Epidermal melanocyte (primary cell): ENCODE results near the gene CAMK2N2.

Experiments used
- DNase-seq: peaks from one replicate; pipeline ENCODE4 v3.0.0; 2011; ENCODE audit warnings: low spot score; ENCODE audit not compliant: insufficient read length

Gene CAMK2N2

DNA sequence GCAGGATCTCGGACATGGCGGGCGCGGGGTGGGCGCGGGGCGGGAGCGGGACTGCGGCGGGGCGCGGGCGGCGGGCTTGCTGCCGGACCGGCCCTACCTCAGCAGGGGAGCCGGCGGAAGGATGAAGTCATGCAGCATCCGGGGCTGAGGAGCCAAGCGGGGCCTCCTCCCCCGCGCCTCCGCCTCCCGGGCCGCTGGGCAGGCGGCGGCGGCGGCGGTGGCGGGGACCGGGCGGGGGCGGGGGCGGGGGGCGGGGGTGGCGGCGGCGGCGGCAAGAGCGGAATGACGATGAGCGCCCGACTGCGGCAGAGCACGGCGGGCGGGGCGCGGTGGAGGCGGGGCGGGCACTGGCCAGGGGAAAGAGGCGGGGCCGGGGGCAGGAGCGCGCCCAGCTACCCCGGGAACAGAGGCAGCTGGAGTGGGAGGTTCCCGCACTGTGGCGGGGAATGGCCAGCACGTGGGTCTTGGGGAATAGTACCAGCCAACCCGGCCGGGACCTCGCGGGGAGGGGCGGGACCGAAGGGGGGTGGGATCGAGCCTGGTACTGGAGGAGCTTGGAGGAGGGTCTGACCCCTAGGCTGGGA is at the start of gene CAMK2N2:
Gene CAMK2N2 (minus strand): TSS at position 284 of the 584 bp plus-strand sequence. CDS start 268 bp downstream, at position 16.
- DNase-seq, result peak; percentile 69

DNA sequence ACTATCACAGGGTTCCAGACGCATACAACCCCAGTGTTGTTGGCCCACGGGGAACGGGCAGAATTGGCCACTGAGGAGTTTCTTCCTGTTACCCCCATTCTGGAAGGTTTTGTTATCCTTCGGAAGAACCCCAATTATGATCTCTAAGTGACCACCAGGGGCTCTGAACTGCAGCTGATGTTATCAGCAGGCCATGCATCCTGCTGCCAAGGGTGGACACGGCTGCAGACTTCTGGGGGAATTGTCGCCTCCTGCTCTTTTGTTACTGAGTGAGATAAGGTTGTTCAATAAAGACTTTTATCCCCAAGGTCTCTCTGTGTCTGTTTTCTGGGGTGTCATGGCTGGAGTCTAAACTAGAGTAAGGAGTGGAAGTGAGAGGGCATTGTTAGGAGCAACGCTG is 47.4 kb upstream of the CAMK2N2 start:
- no peak for DNase-seq

DNA sequence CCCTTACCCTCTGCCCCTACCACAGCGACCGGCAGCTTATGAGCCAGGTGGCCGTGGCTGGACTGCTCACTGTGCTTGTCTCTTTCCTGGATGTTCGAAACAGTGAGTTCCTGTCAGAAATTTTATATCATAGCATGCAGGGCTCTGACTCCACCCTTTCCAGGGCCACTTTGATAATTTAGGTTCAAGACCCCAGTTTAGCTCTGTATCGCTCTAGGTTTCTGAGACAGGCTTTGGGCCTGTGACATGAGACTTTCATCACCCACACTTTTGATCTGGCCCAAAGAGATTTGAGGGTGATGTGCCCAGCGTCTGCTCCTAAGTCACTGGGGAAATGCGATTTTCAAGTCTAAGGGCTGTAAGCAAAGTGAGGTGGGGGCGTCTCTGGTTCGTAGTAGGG is 46.6 kb upstream of the CAMK2N2 start:
- DNase-seq, result no peak

DNA sequence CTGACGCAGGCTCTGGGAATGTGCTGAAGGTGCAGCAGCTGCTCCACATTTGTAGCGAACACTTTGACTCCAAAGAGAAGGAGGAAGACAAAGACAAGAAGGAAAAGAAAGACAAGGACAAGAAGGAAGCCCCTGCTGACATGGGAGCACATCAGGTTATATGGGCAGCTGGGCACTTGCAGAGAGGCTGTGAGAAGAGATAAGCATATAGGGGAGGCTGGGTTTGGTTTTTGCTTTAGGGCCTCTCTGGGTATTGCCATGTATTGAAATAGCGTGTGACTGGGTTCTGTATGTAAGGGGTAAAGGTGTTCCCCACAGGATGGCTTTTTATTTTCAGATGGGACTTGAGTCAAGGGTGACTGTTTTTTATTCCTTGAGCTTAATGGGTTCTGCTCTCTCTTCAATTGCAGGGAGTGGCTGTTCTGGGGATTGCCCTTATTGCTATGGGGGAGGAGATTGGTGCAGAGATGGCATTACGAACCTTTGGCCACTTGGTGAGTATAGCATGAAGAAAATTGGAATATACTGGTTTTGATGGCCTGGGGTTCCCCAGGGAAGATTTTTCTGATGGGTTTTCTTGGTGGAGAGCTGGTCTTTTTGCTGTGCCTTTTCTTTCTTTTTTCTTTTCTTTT is 45.1 kb upstream of the CAMK2N2 start:
- no peak for DNase-seq

DNA sequence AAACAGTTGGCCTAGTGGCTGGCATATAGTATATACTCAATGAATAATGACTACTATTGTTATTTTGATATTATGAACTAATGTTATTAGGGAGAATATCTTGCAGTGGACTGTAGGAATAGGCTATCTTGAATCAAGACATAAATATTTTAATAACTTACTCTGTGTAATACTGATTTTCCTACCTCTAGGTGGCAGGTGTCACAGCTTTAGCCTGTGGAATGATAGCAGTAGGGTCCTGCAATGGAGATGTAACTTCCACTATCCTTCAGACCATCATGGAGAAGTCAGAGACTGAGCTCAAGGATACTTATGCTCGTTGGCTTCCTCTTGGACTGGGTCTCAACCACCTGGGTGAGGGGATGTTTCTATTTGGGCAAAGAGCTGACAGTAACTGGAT is 44.2 kb upstream of the CAMK2N2 start:
- DNase-seq, result no peak

DNA sequence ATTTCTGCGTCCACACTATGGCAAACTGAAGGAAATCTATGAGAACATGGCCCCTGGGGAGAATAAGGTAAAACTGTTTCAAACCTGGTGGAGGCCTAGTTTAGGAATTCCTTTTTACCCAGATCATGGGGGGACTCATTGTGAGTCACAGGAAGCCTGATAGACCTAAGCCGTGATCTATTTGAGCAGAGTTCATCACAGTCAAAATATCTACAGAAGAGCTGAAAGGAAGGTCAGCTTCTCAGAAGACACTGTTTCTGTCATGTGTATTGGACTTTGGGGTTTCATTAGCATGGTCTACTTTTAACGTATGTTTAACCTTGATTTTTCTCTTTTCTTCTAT is 39.0 kb upstream of the CAMK2N2 start:
- DNase-seq, result no peak

DNA sequence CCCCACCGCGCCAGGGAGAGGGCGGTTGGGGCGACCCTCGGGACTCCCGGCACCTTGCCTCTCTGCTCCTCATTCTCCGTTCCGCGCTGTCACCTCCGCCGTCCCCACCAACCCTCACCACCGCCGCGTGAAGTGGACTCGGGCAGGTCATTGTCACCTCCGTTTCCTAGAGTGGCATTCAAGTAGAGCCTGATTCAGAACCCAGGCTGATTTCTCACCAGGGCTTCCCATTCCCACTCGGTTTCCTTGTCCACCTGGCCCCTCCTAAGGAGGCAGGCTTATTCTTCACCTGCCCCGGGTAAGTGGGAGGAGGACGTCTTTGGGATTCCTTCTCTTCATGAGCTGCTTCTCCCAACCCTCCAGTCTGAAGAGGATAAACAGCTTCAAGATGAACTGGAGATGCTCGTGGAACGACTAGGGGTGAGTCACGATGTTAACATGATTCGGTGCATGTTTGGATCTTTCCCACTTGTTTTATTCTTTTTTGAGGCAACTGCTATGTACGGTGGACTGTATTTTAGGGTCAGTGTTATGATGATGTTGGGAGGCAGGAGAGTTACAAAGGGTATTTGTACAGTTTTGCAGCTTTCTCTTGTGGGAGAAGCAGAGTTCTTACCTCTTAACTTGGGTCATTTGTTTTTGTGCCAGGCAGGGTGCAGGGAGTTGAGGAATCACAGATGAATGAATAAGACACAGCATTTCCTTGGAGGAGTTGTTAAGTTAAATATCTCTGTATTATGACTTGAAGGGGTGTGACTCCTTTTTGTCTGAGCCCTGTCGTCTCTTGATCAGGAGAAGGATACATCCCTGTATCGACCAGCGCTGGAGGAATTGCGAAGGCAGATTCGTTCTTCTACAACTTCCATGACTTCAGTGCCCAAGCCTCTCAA is 38.4 kb upstream of the CAMK2N2 start:
- no peak for DNase-seq

DNA sequence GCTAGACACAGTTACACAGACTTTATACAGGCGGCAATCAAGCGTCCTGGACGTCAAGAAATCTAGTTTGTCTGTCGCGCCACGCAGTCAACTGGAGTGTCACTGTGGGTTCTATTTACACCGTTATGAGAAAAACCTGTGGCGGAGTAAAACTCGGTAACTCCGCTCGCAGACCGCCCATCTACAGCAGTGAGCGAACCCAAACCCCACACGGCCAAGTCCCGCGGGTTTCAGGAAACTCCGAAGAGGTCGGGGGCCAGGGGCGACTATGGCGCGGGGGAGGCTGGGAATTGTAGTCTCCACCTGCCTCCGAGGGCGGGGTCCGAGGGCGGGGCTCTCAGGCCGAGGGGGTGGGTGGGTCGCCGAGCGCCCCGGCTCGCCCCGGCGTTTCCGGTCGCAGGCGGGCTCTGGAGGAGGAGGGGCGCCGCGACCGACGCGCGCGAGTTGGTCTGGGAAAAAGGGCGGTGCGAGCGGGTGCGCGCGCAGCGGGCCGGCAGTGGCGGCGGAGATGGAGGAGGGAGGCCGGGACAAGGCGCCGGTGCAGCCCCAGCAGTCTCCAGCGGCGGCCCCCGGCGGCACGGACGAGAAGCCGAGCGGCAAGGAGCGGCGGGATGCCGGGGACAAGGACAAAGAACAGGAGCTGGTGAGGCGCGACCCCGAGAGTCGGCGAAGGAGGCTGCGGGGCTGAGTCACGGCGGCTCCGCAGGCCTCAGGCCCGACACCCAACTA is 37.6 kb upstream of the CAMK2N2 start, which contains the start of gene PSMD2:
Gene PSMD2 (plus strand): TSS at position 483 of the 729 bp plus-strand sequence. CDS start 26 bp downstream, at position 509.
- DNase-seq, result peak; percentile 94

DNA sequence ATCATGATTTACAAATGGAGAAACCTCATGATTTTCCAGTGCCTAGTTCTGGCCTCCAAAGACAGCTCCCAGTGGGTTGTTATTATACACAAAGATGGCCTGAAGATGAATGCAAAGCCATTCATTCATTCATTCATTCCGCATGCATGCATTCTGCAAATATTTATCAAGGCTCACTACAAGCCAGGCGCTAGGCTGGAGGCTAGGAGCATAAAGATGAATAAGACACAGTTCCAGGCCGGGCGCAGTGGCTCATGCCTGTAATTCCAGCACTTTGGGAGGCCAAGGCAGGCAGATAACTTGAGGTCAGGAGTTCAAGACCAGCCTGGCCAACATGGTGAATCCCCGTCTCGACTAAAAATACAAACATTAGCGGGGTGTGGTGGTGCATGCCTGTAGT is 35.3 kb upstream of the CAMK2N2 start:
- no peak for DNase-seq

DNA sequence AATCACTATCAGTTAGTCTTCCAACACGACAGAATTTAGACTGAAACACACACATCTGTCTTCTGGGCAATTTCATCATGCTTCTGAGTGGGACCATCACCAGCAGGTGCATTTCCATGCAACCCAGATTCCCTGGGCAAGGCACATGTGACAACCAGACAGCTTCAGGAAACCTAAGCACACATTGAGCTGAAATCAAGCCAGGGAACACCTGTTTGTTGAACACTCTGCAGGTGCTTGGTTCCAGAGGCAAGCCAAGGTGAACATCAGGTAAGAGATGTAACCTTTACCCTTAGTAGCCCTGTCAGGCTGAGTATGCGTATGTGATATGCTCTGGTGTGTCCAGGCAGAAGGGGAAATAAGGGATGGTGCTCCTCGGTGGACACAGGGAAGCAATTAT is 34.4 kb upstream of the CAMK2N2 start:
- DNase-seq, result no peak

DNA sequence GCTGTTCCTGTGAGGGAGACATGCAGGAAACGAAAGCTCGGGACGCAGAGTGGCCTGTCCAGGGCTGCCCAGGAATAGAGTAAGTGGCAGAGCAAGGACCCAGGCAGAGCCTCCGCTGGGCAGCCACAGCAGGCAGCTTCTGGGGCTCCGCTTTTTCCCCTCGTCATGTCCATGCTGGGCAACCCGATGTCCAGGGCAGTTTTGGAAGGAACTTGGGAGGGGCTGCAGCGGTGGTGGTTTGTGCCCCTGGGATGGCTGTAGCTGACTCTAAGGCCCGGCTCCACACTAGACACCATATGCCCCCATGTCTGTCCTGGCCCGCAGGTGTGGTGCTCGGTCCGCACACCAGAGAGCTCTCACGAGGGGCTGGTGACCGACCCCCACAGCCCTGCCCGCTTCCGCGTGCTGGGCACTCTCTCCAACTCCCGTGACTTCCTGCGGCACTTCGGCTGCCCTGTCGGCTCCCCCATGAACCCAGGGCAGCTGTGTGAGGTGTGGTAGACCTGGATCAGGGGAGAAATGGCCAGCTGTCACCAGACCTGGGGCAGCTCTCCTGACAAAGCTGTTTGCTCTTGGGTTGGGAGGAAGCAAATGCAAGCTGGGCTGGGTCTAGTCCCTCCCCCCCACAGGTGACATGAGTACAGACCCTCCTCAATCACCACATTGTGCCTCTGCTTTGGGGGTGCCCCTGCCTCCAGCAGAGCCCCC is 30.5 kb upstream of the CAMK2N2 start:
- no peak for DNase-seq

DNA sequence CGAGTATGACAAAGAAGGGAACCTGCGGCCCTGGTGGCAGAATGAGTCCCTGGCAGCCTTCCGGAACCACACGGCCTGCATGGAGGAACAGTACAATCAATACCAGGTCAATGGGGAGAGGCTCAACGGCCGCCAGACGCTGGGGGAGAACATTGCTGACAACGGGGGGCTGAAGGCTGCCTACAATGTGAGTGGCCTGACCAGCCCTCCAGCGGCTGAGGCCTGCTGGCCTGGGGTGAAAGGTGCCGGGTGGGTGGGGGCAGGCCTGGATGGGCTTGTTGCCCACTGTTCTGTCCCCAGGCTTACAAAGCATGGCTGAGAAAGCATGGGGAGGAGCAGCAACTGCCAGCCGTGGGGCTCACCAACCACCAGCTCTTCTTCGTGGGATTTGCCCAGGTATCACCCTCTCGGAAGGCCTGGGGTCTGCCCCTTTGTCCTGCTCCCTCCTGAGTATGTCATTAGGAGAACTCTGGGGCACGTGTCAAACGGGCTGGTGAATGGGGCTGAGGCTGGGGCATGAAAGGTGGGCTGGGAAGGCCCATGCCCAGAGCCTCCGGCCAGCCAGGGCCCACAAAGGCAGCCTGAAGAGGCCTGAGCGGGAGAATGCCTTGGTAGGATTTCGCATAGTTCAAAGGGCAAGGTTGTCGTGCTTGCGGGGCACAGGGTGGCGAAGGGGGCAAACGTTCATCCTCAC is 29.8 kb upstream of the CAMK2N2 start:
- DNase-seq, result no peak

DNA sequence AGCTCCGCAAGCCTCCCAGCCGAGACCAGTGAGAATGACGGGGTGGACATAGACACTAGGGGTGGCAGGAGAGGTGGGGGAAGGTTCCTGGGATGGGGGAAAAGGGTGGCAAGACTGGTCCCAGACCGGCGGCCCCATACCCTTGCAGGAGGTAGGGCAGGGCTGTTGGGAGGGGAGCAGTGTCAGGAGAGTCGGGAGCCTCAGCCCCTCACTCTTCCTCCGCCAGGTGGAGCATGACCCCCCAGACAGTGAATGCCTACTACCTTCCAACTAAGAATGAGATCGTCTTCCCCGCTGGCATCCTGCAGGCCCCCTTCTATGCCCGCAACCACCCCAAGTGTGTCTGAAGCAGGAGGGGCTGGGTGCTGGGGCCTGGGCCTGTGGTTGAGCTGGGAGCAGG is 29.0 kb upstream of the CAMK2N2 start:
- no peak for DNase-seq

DNA sequence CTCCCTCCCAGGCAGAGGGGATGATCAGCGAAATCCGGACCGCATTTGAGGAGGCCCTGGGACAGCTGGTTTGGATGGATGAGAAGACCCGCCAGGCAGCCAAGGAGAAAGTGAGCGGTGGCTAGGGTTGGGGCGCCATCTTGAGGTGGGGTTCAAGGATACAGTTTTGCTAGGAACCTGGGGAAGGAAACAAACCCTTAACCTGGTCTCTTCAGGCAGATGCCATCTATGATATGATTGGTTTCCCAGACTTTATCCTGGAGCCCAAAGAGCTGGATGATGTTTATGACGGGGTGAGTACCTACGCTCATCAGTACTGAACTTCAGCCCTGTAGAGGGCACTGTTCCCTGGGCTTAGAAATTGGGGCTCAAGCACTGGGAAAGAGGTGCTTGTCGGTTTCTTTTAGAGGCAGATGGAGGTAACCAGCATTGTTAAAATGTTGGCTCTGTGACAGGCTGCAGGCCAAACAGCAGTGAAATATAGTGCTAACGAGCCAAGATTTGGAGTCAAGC is 28.1 kb upstream of the CAMK2N2 start:
- DNase-seq, result peak; percentile 71

DNA sequence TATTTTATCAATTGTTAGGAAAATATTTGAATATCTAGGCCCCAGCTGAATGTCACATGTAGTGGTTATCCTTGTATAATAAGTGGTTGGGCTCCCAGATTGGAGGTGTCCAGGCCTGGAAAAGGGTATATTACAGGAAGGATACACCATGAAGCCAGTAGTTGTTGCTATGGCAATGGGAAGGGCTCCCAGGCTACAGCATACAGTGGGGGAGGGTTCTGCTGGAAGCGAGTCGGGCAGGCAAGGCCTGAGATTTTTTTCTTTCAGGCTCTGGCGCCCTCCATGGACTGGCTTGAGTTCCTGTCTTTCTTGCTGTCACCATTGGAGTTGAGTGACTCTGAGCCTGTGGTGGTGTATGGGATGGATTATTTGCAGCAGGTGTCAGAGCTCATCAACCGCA is 23.3 kb upstream of the CAMK2N2 start:
- DNase-seq, result peak; percentile 61

DNA sequence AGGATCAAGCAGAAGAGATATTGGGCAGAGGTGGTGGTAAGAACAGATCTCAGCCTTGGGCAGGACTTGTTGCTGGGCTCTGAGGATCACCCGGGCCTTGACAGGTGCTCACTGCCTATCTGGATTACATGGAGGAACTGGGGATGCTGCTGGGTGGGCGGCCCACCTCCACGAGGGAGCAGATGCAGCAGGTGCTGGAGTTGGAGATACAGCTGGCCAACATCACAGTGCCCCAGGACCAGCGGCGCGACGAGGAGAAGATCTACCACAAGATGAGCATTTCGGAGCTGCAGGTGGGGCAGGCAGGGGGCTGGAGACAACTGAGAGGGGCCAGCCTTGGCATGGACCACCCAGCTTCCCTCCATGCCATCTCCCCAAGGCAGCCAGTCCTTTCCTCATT is 22.3 kb upstream of the CAMK2N2 start:
- no peak for DNase-seq

DNA sequence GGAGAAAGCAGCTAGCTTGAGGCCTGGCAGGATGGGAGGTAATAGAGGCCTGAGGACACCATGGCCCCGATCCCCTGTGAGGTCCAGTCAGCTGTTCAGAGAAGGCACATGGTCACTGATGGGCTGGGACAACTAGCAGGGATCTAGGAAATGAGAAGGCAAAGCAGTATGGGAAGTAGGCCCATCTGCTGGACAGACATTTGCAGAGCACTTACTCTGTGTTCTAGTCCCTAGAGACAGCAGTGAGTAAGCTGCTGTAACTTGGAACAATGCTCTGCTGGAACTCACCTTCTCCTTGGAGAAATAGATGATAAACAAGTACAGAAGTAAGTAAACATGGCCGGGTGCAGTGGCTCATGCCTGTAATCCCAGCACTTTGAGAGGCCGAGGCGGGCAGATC is 21.6 kb upstream of the CAMK2N2 start:
- DNase-seq, result no peak

DNA sequence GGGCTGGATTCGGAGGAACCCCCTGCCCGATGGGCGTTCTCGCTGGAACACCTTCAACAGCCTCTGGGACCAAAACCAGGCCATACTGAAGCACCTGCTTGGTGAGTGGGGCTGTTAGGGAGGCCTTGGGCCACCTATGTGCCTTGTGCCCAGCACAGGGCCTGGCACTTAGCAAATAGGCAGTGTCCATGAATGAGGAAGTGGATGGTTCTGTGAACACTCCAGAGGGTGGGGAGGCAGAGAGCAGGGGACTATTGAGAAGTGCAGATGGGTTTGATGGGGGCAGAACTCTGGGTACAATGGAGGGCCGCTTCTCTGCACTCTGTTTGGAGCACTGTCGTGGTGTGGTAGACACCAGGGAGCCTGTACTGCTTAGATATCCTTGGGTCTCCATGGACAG is 16.0 kb upstream of the CAMK2N2 start:
- no peak for DNase-seq

DNA sequence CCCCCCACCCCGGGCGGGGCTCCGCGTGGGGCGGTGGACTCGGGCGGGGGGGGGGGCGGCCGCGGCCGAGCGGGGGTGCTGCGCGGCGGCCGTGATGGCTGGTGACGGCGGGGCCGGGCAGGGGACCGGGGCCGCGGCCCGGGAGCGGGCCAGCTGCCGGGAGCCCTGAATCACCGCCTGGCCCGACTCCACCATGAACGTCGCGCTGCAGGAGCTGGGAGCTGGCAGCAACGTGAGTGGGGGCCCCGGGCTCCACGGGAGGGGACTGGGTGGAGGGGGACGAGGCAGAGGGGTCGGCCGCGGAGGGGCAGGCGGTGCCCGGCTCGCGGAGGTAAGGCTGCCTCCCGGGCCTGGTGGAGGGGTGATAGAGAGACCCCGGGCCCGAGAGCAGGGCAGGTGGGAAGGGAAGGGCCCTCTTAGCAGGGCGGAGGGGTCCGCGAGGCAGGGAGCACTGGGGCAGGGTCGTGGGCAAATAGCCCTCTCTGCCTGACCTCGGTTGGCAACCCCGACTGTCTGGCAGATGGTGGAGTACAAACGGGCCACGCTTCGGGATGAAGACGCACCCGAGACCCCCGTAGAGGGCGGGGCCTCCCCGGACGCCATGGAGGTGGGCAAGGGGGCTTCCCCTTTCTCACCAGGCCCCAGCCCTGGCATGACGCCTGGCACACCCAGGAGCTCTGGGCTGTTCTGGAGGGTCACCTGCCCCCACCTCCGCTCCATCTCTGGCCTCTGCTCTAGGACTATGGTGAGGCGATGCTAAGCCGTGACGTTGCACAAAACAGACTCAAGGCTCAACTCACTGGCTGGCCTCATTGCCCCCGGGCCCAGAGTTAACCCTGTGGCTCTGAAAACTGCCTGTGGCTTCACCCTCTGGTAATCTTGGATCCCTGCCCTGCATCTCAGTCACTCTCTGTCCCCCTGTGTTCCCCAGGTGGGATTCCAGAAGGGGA is 14.9 kb upstream of the CAMK2N2 start, which contains the start of gene ECE2:
Gene ECE2 (plus strand): TSS at position 62 of the 950 bp plus-strand sequence. CDS start 132 bp downstream, at position 194.
- no peak for DNase-seq
